ENCODE data around the gene NRXN2.

- no peak for TF ChIP-seq POLR2A (IDR thresholded peaks at IDR 0.05; ENCODE audit: low read length)
- TF ChIP-seq GATA1 (IDR thresholded peaks at IDR 0.05; ENCODE audit: low read depth, low read length): no peak
Measured at GRCh38 chr11:64718780-64719124, 4.2 kb downstream of the NRXN2 start.
